Endothelial cell of umbilical vein (primary cell): ENCODE results near the gene NBEA. TPM values are rescaled to one million over a fixed set of nuclear protein-coding genes. Genes with fewer than 3 reads are reported as not detected.

ENCODE experiments used
- BruUV-seq: library from RNA; stranded (reverse); fragments of 400-500 nt; replicated peaks from 2 replicates; lab custom pipeline; 2021; lab: Mats Ljungman, UMichigan
- CTCF ChIA-PET: fragments of 300-600, 350-600 bp; sonication (Branson Sonifier 250); formaldehyde crosslinking; loops from one replicate; lab custom pipeline; 2021; ENCODE audit warnings: antibody characterized with exemption, inconsistent platforms; lab: Charles Lee
- POLR2A ChIA-PET: fragments of 300-600, 350-600 bp; sonication (Branson Sonifier 250); formaldehyde crosslinking; loops from one replicate; lab custom pipeline; 2021; ENCODE audit warnings: antibody characterized with exemption, inconsistent platforms; lab: Charles Lee
- DNase-seq: peaks from one replicate; pipeline ENCODE4 v3.0.0-alpha.2; 2011; ENCODE audit warnings: low read depth, low spot score
- FAIRE-seq: peaks from 2 replicates; lab custom pipeline; 2011; peaks lifted over from hg19 to GRCh38; lab: Jason Lieb, UNC
- H2AFZ ChIP-seq: 2 replicates; pipeline ENCODE4 v1.6.0; 2012; ENCODE audit warnings: low read depth, low read length, control low read depth, inconsistent platforms
- H3K27ac ChIP-seq: 2 replicates; pipeline ENCODE4 v1.5.1; 2011; ENCODE audit warnings: low read depth, mild to moderate bottlenecking, control low read depth, low read length, moderate library complexity; ENCODE audit not compliant: insufficient read depth
- H3K27me3 ChIP-seq, 2 experiments: 2 replicates each; pipeline versions ENCODE4 v1.6.0 to v1.6.1; 2011; ENCODE audit warnings: low read length in 2 of 2, mixed read lengths in 1 of 2; ENCODE audit not compliant: control insufficient read depth in 2 of 2, insufficient read depth in 2 of 2
- H3K36me3 ChIP-seq, 2 experiments: 2 replicates in 1 of 2; 3 replicates in 1 of 2; pipeline ENCODE4 v1.5.1; 2011; ENCODE audit warnings: low read length in 2 of 2, mild to moderate bottlenecking in 1 of 2, moderate library complexity in 1 of 2; ENCODE audit not compliant: control insufficient read depth in 2 of 2, insufficient read depth in 2 of 2; ENCODE audit errors: extremely low read depth in 1 of 2
- H3K4me1 ChIP-seq: 3 replicates; pipeline ENCODE4 v1.5.1; 2011; ENCODE audit warnings: mild to moderate bottlenecking, low read length; ENCODE audit not compliant: control insufficient read depth, insufficient read depth; ENCODE audit errors: extremely low read depth
- H3K4me2 ChIP-seq: 2 replicates; pipeline ENCODE4 v1.6.1; 2011; ENCODE audit warnings: low read length, control low read depth, mixed read lengths; ENCODE audit not compliant: insufficient read depth
- H3K4me3 ChIP-seq, 3 experiments: fragments of 200-600 bp in 1 of 3; sonication (generic), shearing (Covaris generic) in 1 of 3; replicated peaks in 1 of 3; 2 replicates each; pipeline ENCODE4 v1.5.1; 2011 to 2016; ENCODE audit warnings: control low read depth in 3 of 3, low read length in 3 of 3, mild to moderate bottlenecking in 2 of 3, inconsistent platforms in 1 of 3, low read depth in 1 of 3, moderate library complexity in 1 of 3; ENCODE audit not compliant: insufficient read depth in 1 of 3
- H3K79me2 ChIP-seq: 2 replicates; pipeline ENCODE4 v1.6.0; 2012; ENCODE audit warnings: low read length, inconsistent platforms; ENCODE audit not compliant: control insufficient read depth, insufficient read depth
- H3K9ac ChIP-seq: replicated peaks from 2 replicates; pipeline ENCODE3; 2011; ENCODE audit warnings: low read length, control low read depth; ENCODE audit not compliant: insufficient read depth; ENCODE audit errors: extremely low read depth
- H3K9me1 ChIP-seq: replicated peaks from 3 replicates; pipeline ENCODE4 v1.6.0; 2011; ENCODE audit warnings: mild to moderate bottlenecking, low read length; ENCODE audit not compliant: control insufficient read depth, insufficient read depth; ENCODE audit errors: extremely low read depth
- H3K9me3 ChIP-seq: replicated peaks from 2 replicates; pipeline ENCODE4 v1.5.1; 2012; ENCODE audit warnings: low read length, inconsistent platforms; ENCODE audit not compliant: control insufficient read depth, insufficient read depth
- H4K20me1 ChIP-seq: replicated peaks from 2 replicates; pipeline ENCODE3; 2011; ENCODE audit warnings: mild to moderate bottlenecking, low read length; ENCODE audit not compliant: control insufficient read depth, insufficient read depth; ENCODE audit errors: extremely low read depth
- CTCF ChIP-seq, 2 donors: IDR thresholded peaks; 1 replicate in 1 of 2; 2 replicates in 1 of 2; pipeline ENCODE4 v1.5.1; 2011; ENCODE audit warnings: low read length in 2 of 2, mild to moderate bottlenecking in 2 of 2, moderate library complexity in 2 of 2, control low read depth in 1 of 2, inconsistent platforms in 1 of 2, low read depth in 1 of 2; ENCODE audit not compliant: insufficient read depth in 1 of 2; ENCODE audit errors: extremely low read depth in 1 of 2
- EZH2 ChIP-seq: IDR thresholded peaks from 2 replicates; pipeline ENCODE4 v1.6.1; 2012; ENCODE audit warnings: borderline replicate concordance, low read depth, mild to moderate bottlenecking, moderate library complexity, low read length, inconsistent platforms; ENCODE audit not compliant: severe bottlenecking
- FOS ChIP-seq: IDR thresholded peaks from 2 replicates; pipeline ENCODE4 v1.6.1; 2011; ENCODE audit warnings: mild to moderate bottlenecking, low read length, moderate library complexity, borderline replicate concordance; ENCODE audit not compliant: insufficient read depth
- GATA2 ChIP-seq: IDR thresholded peaks from 2 replicates; pipeline ENCODE4 v1.7.0; 2011; ENCODE audit warnings: low read depth, mild to moderate bottlenecking, moderate library complexity, mixed read lengths, low read length; ENCODE audit not compliant: insufficient read length, insufficient read depth
- JUN ChIP-seq: IDR thresholded peaks from 2 replicates; pipeline ENCODE4 v1.6.1; 2011; ENCODE audit warnings: borderline replicate concordance, low read depth; ENCODE audit not compliant: insufficient read length, insufficient read depth
- MAX ChIP-seq: IDR thresholded peaks from 2 replicates; pipeline ENCODE4 v1.6.1; 2011; ENCODE audit not compliant: insufficient read depth, insufficient read length
- MYC ChIP-seq: IDR thresholded peaks from one replicate; pipeline ENCODE4 v1.6.1; 2011; ENCODE audit warnings: mild to moderate bottlenecking, low read depth, low read length
- POLR2A ChIP-seq: IDR thresholded peaks from 2 replicates; pipeline ENCODE4 v1.6.1; 2012; ENCODE audit warnings: low read depth, mild to moderate bottlenecking, control low read depth, low read length
- POLR2AphosphoS5 ChIP-seq: IDR thresholded peaks from 2 replicates; pipeline ENCODE4 v1.6.1; 2012; ENCODE audit warnings: low read depth, mild to moderate bottlenecking, control low read depth, low read length, moderate library complexity; ENCODE audit not compliant: insufficient read depth
- dilution Hi-C: fragments of 300-500 bp; cut with MboI; formaldehyde crosslinking; loops from one replicate; pipeline ENCODE4 v1.15.0; 2019; ENCODE audit warnings: low sequenced_read_pairs; ENCODE audit not compliant: extremely low pct_ligation_motif_present
- intact Hi-C: fragments of 100-400 bp; cut with micrococcal nuclease; formaldehyde crosslinking; loops from one replicate; pipeline ENCODE4 v1.10.0; 2022
- polyA plus RNA-seq, 4 experiments: library from polyadenylated mRNA; depleted of rRNA in 3 of 4; stranded (reverse) in 3 of 4; unstranded in 1 of 4; fragments of >200 nt; gene quantifications; 2 replicates each; pipeline versions ENCODE4 v1.2.1 to v1.2.3, GENCODE V29; 2011 to 2012; ENCODE audit warnings: missing spikeins in 1 of 4
- total RNA-seq: library from RNA; stranded (reverse); gene quantifications from 2 replicates; pipeline ENCODE4 v1.2.3, GENCODE V29; 2021

Gene NBEA
- total and polyA plus RNA-seq, 2 donors (not counting 3 experiments of a cell fraction or from before 2014, with no cell fraction given) = 3.0 to 4.8 TPM

- BruUV-seq = no TSS peak
- CTCF ChIA-PET = no interaction called here
These were observed 27.7 kb upstream of the NBEA start for GRCh38 chr13:34914416-34914815.

More at GRCh38 chr13:34914416-34914815, 27.7 kb upstream of the NBEA start:
- FAIRE-seq (no peak), DNase-seq (no peak)
- no peaks in the 10 kb centered on the region for H3K4me1 ChIP-seq
- no peaks in the 10 kb centered on the region for H3K79me2 ChIP-seq
- H3K4me3 ChIP-seq = no peak overlapping the region
- H3K9me3 ChIP-seq = no peaks in the 10 kb centered on the region
- H3K36me3 ChIP-seq = no peaks in the 10 kb centered on the region
- H3K27me3 ChIP-seq = peaks cover 2% of the 10 kb centered on the region in 2 experiments
- TF ChIP-seq EZH2 (no peak), CTCF (IDR thresholded peaks at IDR 0.05; ENCODE audit: extremely low read depth in 1 of 2, insufficient read depth in 1 of 2, low read depth in 1 of 2, low read length in 2 of 2) (no peak), POLR2A (no peak), FOS (no peak), POLR2AphosphoS5 (no peak), MYC (no peak), MAX (no peak), GATA2 (no peak), JUN (no peak)
- no peak overlapping the region for H2AFZ ChIP-seq
- POLR2A ChIA-PET = no interaction called here
- no peak overlapping the region for H3K9ac ChIP-seq
- intact Hi-C loops = no loop called here
- H4K20me1 ChIP-seq = no peaks in the 10 kb centered on the region
- dilution Hi-C loops = no loop called here
- H3K9me1 ChIP-seq = no peaks in the 10 kb centered on the region
- no peak overlapping the region for H3K4me2 ChIP-seq
- no peak overlapping the region for H3K27ac ChIP-seq
